ENCODE results near the gene UTP14C.
"Not testable (repeated sequence)": the region's sequence is repeated elsewhere in the genome, so short reads cannot be mapped to it uniquely, and the experiment has no call there.

The UTP14C gene

GRCh38 chr13:51978796-51979556 lies 45.5 kb upstream of the UTP14C start:
- Histone ChIP-seq H3K27ac (no peak overlapping the region), H3K9ac (no peak overlapping the region), H2AFZ (no peak overlapping the region)

DNA sequence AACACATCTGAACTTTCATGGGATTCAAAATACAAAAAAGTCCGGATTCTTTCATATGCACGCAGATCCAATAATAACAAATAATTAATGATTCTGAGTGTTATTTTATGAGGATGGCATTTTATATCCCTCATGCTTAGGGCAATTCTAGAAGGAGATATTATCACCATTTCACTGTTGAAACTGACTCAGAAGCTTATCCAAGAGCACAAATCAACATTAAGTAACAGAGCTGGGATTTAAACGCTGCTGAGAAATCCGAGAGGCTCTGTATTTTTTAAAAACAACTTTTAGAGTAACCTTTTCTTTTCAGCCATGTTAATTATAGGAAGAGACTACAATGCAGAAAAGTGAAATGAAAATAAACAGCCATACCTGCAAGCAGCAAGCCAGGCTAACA lies 43.6 kb upstream of the UTP14C start:
- H3K27me3 ChIP-seq (ENCODE audit: control insufficient read depth, insufficient read depth, low read length) = no peaks in the 10 kb centered on the region
- H3K9me3 ChIP-seq (ENCODE audit: control insufficient read depth, low read length) = no peaks in the 10 kb centered on the region
- H3K4me1 ChIP-seq = peaks cover 9% of the 10 kb centered on the region
- H3K36me3 ChIP-seq (ENCODE audit: control insufficient read depth, insufficient read depth, low read length) = no peaks in the 10 kb centered on the region
- H3K4me2 ChIP-seq (ENCODE audit: low read length) = peak overlapping the region; percentile 3
- peak overlapping the region; percentile 65 for H2AFZ ChIP-seq
- no peak overlapping the region for H3K9ac ChIP-seq
- TF ChIP-seq, protein P1, sequence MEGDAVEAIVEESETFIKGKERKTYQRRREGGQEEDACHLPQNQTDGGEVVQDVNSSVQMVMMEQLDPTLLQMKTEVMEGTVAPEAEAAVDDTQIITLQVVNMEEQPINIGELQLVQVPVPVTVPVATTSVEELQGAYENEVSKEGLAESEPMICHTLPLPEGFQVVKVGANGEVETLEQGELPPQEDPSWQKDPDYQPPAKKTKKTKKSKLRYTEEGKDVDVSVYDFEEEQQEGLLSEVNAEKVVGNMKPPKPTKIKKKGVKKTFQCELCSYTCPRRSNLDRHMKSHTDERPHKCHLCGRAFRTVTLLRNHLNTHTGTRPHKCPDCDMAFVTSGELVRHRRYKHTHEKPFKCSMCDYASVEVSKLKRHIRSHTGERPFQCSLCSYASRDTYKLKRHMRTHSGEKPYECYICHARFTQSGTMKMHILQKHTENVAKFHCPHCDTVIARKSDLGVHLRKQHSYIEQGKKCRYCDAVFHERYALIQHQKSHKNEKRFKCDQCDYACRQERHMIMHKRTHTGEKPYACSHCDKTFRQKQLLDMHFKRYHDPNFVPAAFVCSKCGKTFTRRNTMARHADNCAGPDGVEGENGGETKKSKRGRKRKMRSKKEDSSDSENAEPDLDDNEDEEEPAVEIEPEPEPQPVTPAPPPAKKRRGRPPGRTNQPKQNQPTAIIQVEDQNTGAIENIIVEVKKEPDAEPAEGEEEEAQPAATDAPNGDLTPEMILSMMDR (IDR thresholded peaks at IDR 0.05) = no peak
- H3K27ac ChIP-seq = peak overlapping the region; percentile 56
- no peak overlapping the region for H3K4me3 ChIP-seq (ENCODE audit: low read depth, low read length)
- H3K79me2 ChIP-seq = no peaks in the 10 kb centered on the region

More at GRCh38 chr13:51978796-51979556, 45.5 kb upstream of the UTP14C start:
- TF ChIP-seq, protein P1 (IDR thresholded peaks at IDR 0.05) = no peak
- Histone ChIP-seq H3K79me2 (no peaks in the 10 kb centered on the region), H3K4me3 (ENCODE audit: low read depth, low read length) (no peak overlapping the region), H3K27me3 (ENCODE audit: control insufficient read depth, insufficient read depth, low read length) (no peaks in the 10 kb centered on the region), H3K9me3 (ENCODE audit: control insufficient read depth, low read length) (no peaks in the 10 kb centered on the region), H3K4me1 (peaks cover 11% of the 10 kb centered on the region), H3K36me3 (ENCODE audit: control insufficient read depth, insufficient read depth, low read length) (no peaks in the 10 kb centered on the region), H3K4me2 (ENCODE audit: low read length) (no peak overlapping the region)

GRCh38 chr13:51981355-51981754 lies 43.1 kb upstream of the UTP14C start:
- Histone ChIP-seq H3K79me2 (no peaks in the 10 kb centered on the region), H3K9ac (no peak overlapping the region), H2AFZ (peak overlapping the region; percentile 65), H3K4me1 (peaks cover 9% of the 10 kb centered on the region), H3K9me3 (ENCODE audit: control insufficient read depth, low read length) (no peaks in the 10 kb centered on the region), H3K27ac (peak overlapping the region; percentile 56), H3K4me2 (ENCODE audit: low read length) (peak overlapping the region; percentile 3), H3K27me3 (ENCODE audit: control insufficient read depth, insufficient read depth, low read length) (no peaks in the 10 kb centered on the region), H3K36me3 (ENCODE audit: control insufficient read depth, insufficient read depth, low read length) (no peaks in the 10 kb centered on the region), H3K4me3 (ENCODE audit: low read depth, low read length) (no peak overlapping the region)
- TF ChIP-seq, protein P1 (IDR thresholded peaks at IDR 0.05) = no peak

DNA sequence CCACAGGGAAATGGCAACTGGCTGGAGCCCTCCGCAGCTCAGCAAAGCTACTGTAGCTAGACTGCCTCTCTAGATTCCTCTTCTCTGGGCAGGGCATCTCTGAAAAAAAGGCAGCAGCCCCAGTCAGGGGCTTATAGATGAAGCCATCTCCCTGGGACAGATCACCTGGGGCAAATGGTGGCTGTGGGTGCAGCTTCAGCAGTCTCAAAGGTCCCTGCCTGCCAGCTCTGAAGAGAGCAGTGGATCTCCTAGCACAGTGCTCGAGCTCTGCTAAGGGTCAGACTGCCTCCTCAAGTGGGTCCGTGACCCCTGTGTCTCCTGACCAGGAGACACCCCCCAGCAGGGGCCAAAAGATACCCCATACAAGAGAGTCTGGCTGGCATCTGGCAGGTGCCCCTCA lies 41.2 kb upstream of the UTP14C start:
- H3K4me2 ChIP-seq (ENCODE audit: low read length); H3K4me3 ChIP-seq (ENCODE audit: low read depth, low read length); H3K79me2 ChIP-seq; H3K9ac ChIP-seq; H3K4me1 ChIP-seq; H2AFZ ChIP-seq; H3K9me3 ChIP-seq (ENCODE audit: control insufficient read depth, low read length); H3K27ac ChIP-seq; H3K36me3 ChIP-seq (ENCODE audit: control insufficient read depth, insufficient read depth, low read length); H3K27me3 ChIP-seq (ENCODE audit: control insufficient read depth, insufficient read depth, low read length): not testable (repeated sequence)

DNA sequence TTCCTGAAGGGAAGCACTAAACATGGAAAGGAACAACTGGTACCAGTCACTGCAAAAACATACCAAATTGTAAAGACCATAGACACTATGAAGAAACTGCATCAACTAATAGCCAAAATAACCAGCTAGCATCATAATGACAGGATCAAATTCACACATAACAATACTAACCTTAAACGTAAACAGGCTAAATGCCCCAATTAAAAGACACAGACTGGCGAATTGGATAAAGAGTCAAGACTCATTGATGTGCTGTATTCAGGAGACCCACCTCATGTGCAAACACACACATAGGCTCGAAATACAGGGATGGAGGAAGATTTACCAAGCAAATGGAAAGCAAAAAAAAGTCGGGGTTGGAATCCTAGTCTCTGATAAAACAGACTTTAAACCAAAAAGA lies 39.6 kb upstream of the UTP14C start:
- H3K4me3 ChIP-seq (ENCODE audit: low read depth, low read length); H3K4me1 ChIP-seq; H3K27me3 ChIP-seq (ENCODE audit: control insufficient read depth, insufficient read depth, low read length); H3K9ac ChIP-seq; H2AFZ ChIP-seq; H3K9me3 ChIP-seq (ENCODE audit: control insufficient read depth, low read length); H3K27ac ChIP-seq; H3K4me2 ChIP-seq (ENCODE audit: low read length); H3K36me3 ChIP-seq (ENCODE audit: control insufficient read depth, insufficient read depth, low read length); H3K79me2 ChIP-seq: not testable (repeated sequence)

Data from parathyroid adenoma (tissue), 2 donors.